IMR-90 (cell line): Measurements from ENCODE around the gene AGT. TPM values are rescaled to one million over a fixed set of nuclear protein-coding genes. Genes with fewer than 3 reads are reported as not detected.
"Not testable (repeated sequence)": the region's sequence is repeated elsewhere in the genome, so short reads cannot be mapped to it uniquely, and the experiment has no call there.

Source experiments
- ATAC-seq: fragments of 200-7000 bp; cut with Tn5 transposase; 2 replicates; pipeline ENCODE4 v1.9.1; 2020; ENCODE audit warnings: low read depth, mild to moderate bottlenecking, moderate library complexity
- BruUV-seq: library from RNA; stranded (reverse); fragments of 400-500 nt; replicated peaks from 2 replicates; lab custom pipeline; 2021; lab: Mats Ljungman, UMichigan
- CTCF ChIA-PET: fragments of 300-600 bp; formaldehyde crosslinking; extraction: SDS; loops from one replicate; lab custom pipeline; 2021; ENCODE audit warnings: antibody characterized with exemption; lab: Yijun Ruan, JAX
- POLR2A ChIA-PET: fragments of 300-600 bp; sonication (Branson Sonifier 250); formaldehyde crosslinking; loops from one replicate; lab custom pipeline; 2022; ENCODE audit warnings: antibody characterized with exemption; ENCODE audit not compliant: unreplicated experiment; lab: Charles Lee
- DNase-seq: peaks from one replicate; pipeline ENCODE4 v3.0.0; 2013
- H2AFZ ChIP-seq: replicated peaks from 2 replicates; pipeline ENCODE3; 2013; ENCODE audit warnings: low read length, mild to moderate bottlenecking; ENCODE audit not compliant: poor library complexity
- H2AK5ac ChIP-seq: 2 replicates; pipeline ENCODE4 v1.6.1; 2013; ENCODE audit warnings: low read depth, low read length, inconsistent platforms
- H2AK9ac ChIP-seq: replicated peaks from 2 replicates; pipeline ENCODE3; 2013; ENCODE audit warnings: mild to moderate bottlenecking, low read depth, low read length, moderate library complexity; ENCODE audit not compliant: poor library complexity
- H2BK120ac ChIP-seq: 2 replicates; pipeline ENCODE4 v1.6.1; 2013; ENCODE audit warnings: low read depth, low read length, inconsistent platforms
- H2BK15ac ChIP-seq: 3 replicates; pipeline ENCODE4 v1.6.1; 2013; ENCODE audit warnings: low read depth, low read length, inconsistent platforms
- H2BK20ac ChIP-seq: 2 replicates; pipeline ENCODE4 v1.6.1; 2013; ENCODE audit warnings: low read depth, mild to moderate bottlenecking, inconsistent platforms, low read length, moderate library complexity
- H2BK5ac ChIP-seq: 2 replicates; pipeline ENCODE4 v1.6.1; 2013; ENCODE audit warnings: mild to moderate bottlenecking, low read depth, low read length, inconsistent platforms; ENCODE audit not compliant: poor library complexity, severe bottlenecking
- H3K14ac ChIP-seq: replicated peaks from 2 replicates; pipeline ENCODE4 v1.6.1; 2013; ENCODE audit warnings: low read depth, low read length, inconsistent platforms
- H3K18ac ChIP-seq: 2 replicates; pipeline ENCODE4 v1.6.1; 2013; ENCODE audit warnings: low read depth, low read length, control low read depth
- H3K23ac ChIP-seq: 2 replicates; pipeline ENCODE4 v1.6.1; 2013; ENCODE audit warnings: low read depth, low read length, inconsistent platforms
- H3K27ac ChIP-seq: 2 replicates; pipeline ENCODE4 v1.5.1; 2013; ENCODE audit warnings: mild to moderate bottlenecking, control low read depth, low read length; ENCODE audit not compliant: insufficient read depth
- H3K27me3 ChIP-seq: 2 replicates; pipeline ENCODE4 v1.6.1; 2013; ENCODE audit warnings: low read length; ENCODE audit not compliant: control insufficient read depth, insufficient read depth
- H3K36me3 ChIP-seq: 2 replicates; pipeline ENCODE4 v1.6.1; 2013; ENCODE audit warnings: low read length, mixed read lengths; ENCODE audit not compliant: control insufficient read depth, insufficient read depth
- H3K4ac ChIP-seq: 2 replicates; pipeline ENCODE4 v1.6.1; 2013; ENCODE audit warnings: low read depth, low read length, inconsistent platforms
- H3K4me1 ChIP-seq: 2 replicates; pipeline ENCODE4 v1.6.1; 2013; ENCODE audit warnings: low read length, mixed read lengths; ENCODE audit not compliant: control insufficient read depth, insufficient read depth
- H3K4me2 ChIP-seq: 2 replicates; pipeline ENCODE4 v1.6.1; 2013; ENCODE audit warnings: low read depth, mild to moderate bottlenecking, control low read depth, low read length, moderate library complexity
- H3K4me3 ChIP-seq: 2 replicates; pipeline ENCODE4 v1.5.1; 2013; ENCODE audit warnings: low read depth, mild to moderate bottlenecking, control low read depth, low read length, moderate library complexity; ENCODE audit not compliant: insufficient read depth
- H3K56ac ChIP-seq: 2 replicates; pipeline ENCODE4 v1.6.1; 2013; ENCODE audit warnings: low read length, inconsistent platforms; ENCODE audit not compliant: insufficient read depth; ENCODE audit errors: extremely low read depth
- H3K79me1 ChIP-seq, 2 experiments: 2 replicates each; pipeline ENCODE4 v1.6.1; 2013; ENCODE audit warnings: low read length in 2 of 2, inconsistent platforms in 1 of 2, low read depth in 1 of 2
- H3K9ac ChIP-seq: 2 replicates; pipeline ENCODE4 v1.6.1; 2013; ENCODE audit warnings: low read depth, low read length, control low read depth
- H3K9me1 ChIP-seq: 2 replicates; pipeline ENCODE4 v1.6.1; 2013; ENCODE audit warnings: low read length, inconsistent platforms; ENCODE audit not compliant: insufficient read depth
- H3K9me3 ChIP-seq: 2 replicates; pipeline ENCODE4 v1.6.1; 2013; ENCODE audit warnings: low read length; ENCODE audit not compliant: control insufficient read depth, insufficient read depth
- H4K20me1 ChIP-seq: 2 replicates; pipeline ENCODE4 v1.6.1; 2013; ENCODE audit warnings: low read length, inconsistent platforms; ENCODE audit not compliant: insufficient read depth
- H4K5ac ChIP-seq: 2 replicates; pipeline ENCODE4 v1.6.1; 2013; ENCODE audit warnings: mild to moderate bottlenecking, low read depth, low read length, control low read depth
- H4K8ac ChIP-seq, 2 experiments: 2 replicates each; pipeline ENCODE4 v1.6.1; 2013; ENCODE audit warnings: low read depth in 2 of 2, low read length in 2 of 2, control low read depth in 1 of 2, inconsistent platforms in 1 of 2
- H4K91ac ChIP-seq: 2 replicates; pipeline ENCODE4 v1.6.1; 2013; ENCODE audit warnings: low read depth, low read length, inconsistent platforms; ENCODE audit not compliant: insufficient read depth
- dilution Hi-C: fragments of 300-500 bp; cut with HindIII; formaldehyde crosslinking; loops from one replicate; pipeline ENCODE4 v1.14.3; 2018; ENCODE audit warnings: low sequenced_read_pairs; ENCODE audit not compliant: unreplicated experiment
- in situ Hi-C: fragments of 300-500 bp; cut with MboI; formaldehyde crosslinking; loops from 3 replicates; pipeline ENCODE4 v1.14.3; 2019; ENCODE audit warnings: low sequenced_read_pairs, inconsistent platforms, mixed read lengths
- intact Hi-C: fragments of 100-400 bp; cut with micrococcal nuclease; formaldehyde crosslinking; loops from 2 replicates; pipeline ENCODE4 v1.10.0; 2022
- polyA plus RNA-seq, 3 experiments: library from polyadenylated mRNA; depleted of rRNA; stranded (reverse); fragments of >200 nt; gene quantifications; 2 replicates each; pipeline ENCODE4 v1.2.3, GENCODE V29; 2012; ENCODE audit warnings: low replicate concordance in 1 of 3
- total RNA-seq: library from RNA; depleted of rRNA; stranded (reverse); fragments of >200 nt; gene quantifications from 2 replicates; pipeline ENCODE4 v1.2.3, GENCODE V29; 2012

The AGT gene
- total and polyA plus RNA-seq, 2 of the 4 experiments (the other 2 are of a cell fraction) = 0.18 to 0.34 TPM

GRCh38 chr1:230698964-230699363 is 15.0 kb downstream of the AGT start:
- H3K79me1 ChIP-seq, H3K4me2 ChIP-seq, H2AK5ac ChIP-seq, ATAC-seq, H3K4ac ChIP-seq, H4K8ac ChIP-seq, H4K5ac ChIP-seq, H2BK20ac ChIP-seq, intact Hi-C loops, dilution Hi-C loops, POLR2A ChIA-PET, H3K9me1 ChIP-seq, DNase-seq, H3K23ac ChIP-seq, CTCF ChIA-PET, BruUV-seq, H2BK15ac ChIP-seq, H3K4me3 ChIP-seq, H3K56ac ChIP-seq, in situ Hi-C loops, H3K9ac ChIP-seq, H3K14ac ChIP-seq, H2BK5ac ChIP-seq, H2BK120ac ChIP-seq, H3K27ac ChIP-seq, H4K91ac ChIP-seq, H3K9me3 ChIP-seq, H2AK9ac ChIP-seq, H3K18ac ChIP-seq, H3K36me3 ChIP-seq, H4K20me1 ChIP-seq, H3K4me1 ChIP-seq, H3K27me3 ChIP-seq, H2AFZ ChIP-seq: not testable (repeated sequence)
